Measurements from ENCODE around the gene UBE2U.

UBE2U gene

DNA sequence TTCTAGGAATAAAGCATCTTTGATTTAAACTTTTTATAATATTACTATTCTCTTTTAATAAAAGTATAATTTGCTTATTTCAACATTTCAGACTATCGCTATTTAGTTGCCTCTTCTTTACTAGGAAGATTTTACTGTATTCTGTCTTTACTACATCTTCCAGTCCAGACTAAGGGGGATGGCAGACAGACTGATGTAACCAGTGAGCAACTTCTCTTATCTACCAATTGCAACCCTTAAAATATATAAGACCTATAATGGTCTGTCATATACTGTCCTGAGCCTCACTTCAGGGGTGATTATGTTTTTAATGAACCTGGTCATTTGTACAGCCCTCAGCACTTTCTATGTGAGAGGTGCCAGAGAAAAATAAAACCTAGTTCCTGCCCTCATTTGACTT, 87.0 kb downstream of the UBE2U start:
- DNase-seq: no peak

DNA sequence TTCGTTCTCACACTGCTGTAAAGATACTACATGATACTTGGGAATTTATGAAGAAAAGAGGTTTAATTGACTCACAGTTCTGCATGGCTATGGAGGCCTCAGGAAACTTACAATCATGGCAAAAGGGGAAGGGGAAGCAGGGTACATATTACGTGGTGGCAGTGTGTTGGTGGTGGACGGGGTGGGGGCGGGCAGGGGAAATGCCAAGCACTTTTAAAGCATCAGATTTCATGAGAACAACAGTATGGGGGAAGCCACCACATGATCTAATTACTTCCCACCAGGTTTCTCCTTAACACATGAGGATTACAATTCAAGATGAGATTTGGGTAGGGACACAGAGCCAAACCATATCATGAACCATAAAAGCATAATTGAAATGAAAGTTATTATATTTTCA, 88.5 kb downstream of the UBE2U start:
- no peak for DNase-seq

DNA sequence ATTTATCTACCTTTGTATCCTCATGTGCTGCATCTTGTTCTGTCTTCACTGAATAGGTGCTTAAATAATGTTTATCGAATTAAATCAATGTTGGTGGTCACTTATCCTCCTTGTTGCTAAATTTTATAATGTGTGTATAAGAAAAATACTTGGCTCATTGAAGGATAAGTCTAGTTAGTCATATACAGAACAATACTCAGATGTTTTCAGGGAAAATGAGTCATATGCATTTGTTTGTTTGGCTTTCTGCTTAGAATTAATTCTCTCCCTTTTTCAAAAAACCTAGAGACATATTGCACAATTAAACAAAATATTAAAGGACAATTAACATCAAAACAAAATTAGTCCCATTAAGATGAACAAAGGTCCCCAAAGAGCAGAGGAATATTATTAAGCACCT, 89.0 kb downstream of the UBE2U start:
- no peak for DNase-seq

- no peak for DNase-seq
These were observed 90.4 kb downstream of the UBE2U start for GRCh38 chr1:64293820-64294219.

- no peak for DNase-seq
These were observed 91.7 kb downstream of the UBE2U start for GRCh38 chr1:64295136-64295535.

DNA sequence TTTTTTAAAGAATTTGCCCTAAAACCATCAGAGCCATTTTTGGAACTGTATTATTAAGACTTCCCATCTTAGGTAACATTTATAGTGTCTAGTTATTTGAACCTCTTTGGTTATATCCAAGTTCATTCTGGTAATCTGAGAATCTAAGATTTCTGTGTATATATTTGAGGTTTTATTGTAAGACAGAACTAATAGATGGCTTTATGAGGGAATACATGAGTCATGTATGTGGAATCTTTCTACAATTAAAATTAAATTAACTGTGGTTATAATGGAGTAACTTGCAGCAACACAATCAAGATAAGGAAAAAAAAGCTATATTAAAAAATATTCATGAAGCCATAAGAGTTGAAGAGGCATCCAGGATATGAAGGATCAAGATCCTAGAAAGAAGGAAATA, 92.1 kb downstream of the UBE2U start:
- DNase-seq: no peak

DNA sequence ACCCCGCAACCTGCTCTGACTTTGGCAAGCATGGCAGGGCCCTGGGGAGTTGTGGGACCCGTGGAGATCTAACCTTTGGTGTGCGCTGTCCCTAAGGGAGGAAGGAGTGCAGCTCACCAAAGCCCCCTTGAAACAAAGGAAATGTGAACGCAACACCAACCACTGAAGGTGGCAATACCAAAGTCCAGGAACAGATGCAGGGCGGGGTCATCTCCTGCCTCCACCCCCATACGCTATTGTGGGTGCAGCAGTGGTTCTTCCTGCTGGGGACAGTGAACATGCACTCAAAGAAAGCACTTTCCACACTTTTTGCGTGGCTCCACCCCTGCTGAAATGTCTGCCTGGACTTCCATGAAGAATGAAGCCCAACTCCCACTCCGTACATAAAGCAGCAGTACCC, 93.0 kb downstream of the UBE2U start:
- DNase-seq: no peak

GRCh38 chr1:64302194-64302593, 98.8 kb downstream of the UBE2U start:
- DNase-seq: no peak

DNA sequence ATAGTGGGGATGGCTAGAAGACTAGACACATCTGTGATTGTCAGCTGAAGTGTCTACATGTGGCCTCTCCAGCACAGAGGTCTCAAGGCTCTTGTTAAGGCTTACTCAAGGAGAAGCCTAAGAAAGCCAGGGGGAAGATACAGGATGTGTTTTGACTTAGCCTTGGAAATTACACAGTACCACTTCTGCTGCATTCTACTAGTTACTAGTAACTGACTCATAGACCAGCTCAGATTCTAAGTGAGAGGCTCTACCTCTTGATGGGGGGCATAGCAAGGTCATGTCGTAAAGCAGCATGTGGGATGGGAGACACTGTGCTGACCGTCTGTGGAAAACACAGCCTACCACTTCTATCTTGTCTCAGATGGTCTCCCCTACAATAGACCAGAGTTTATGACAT, 99.5 kb downstream of the UBE2U start:
- no peak for DNase-seq

GRCh38 chr1:64304823-64305222, 101.4 kb downstream of the UBE2U start:
- no peak for DNase-seq

DNA sequence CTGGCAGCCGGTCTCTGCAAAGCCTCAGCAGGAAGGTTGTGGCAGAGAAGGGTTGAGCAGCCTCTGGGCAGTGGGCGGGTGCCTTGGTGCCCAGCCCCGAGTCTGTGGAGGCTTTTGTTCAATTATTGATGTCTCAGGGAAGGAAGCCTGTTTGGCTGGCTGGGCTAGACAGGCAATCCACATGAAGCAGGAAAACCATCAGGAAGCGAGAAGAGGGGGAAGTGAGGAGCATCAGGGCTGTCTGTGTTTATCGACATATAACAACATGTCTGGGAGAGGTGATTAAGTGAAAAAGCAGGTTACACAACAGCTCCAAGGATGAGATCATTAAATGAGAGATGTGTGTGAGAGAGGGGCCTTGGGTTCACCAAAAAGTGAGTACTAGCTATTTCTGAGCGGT, 105.4 kb downstream of the UBE2U start:
- DNase-seq: peak in 2 of 56 donors; percentile 2 to 4

DNA sequence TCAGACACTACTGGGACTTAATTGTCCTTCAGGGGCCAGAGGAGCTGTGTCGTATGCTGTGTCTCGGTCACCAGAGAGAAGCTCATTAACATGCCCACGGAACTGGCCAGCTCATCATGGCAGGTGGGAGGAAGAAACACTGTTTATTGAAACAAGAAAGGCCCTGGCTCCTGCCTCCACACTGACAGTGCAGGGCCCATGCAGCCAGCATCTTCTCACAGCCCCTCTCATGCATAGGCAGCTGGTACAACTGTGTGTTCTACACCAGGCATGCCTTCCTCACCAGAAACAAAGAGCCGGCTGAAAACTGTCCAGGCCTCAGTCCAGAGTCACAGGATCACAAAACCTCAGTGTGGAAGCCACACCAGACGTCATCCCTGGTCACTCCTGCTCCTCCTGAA, 106.0 kb downstream of the UBE2U start:
- peak in 44 of 56 donors; percentile 4 to 77 (median 36) for DNase-seq

DNA sequence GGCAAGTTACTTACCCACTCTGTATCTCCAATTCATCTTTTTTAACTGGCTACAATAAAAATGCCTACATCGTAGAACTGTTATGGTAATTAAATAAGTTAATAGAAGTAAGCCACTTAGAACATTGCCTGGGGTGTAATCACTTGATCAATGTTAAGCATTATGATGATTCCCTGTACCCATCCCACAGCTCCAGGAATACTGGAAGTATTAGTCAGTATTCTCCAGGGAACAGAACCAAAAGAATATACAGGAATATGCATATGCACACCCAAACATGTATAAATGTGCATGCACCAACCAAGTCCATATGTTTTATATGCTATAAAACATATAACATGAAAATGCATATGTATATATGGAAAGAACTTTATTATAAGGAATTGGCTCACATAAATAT, 107.3 kb downstream of the UBE2U start:
- no peak for DNase-seq

DNA sequence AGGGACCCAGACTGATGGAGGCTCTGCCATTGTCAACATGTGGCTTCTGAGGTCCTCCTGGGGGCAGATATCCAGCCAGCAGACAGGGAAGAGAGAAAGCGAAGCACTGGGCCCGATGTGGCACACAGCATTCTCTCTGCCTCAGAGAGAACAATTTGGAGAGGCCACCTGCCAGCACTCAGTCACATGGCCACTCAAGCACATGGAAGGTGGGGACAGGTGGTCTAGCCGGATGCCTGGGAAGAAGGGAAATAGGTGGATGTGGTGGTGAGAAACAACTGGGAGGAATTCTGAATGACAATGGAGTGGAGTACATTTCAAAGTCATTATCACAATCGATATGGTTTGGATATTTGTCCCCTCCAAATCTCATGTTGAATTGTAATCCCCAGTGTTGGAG, 109.0 kb downstream of the UBE2U start:
- DNase-seq: no peak

- no peak for DNase-seq
These were observed 112.0 kb downstream of the UBE2U start for GRCh38 chr1:64315402-64315801.

Measured in amygdala (tissue), 56 donors.